Esophagus muscularis mucosa (tissue), 4 donors: ENCODE measurements around the gene AP2A1. TPM values are rescaled to one million over a fixed set of nuclear protein-coding genes. Genes with fewer than 3 reads are reported as not detected.

Source experiments
- DNase-seq: peaks from one replicate; pipeline ENCODE4 v3.0.0-alpha.2; 2017; ENCODE audit errors: extremely low spot score
- H3K27ac ChIP-seq, 4 donors: fragments of 200-600 bp; sonication (generic); replicated peaks in 1 of 4; 1 replicate in 3 of 4; 2 replicates in 1 of 4; pipeline ENCODE4 v1.5.1; 2016 to 2019; ENCODE audit warnings: mild to moderate bottlenecking in 1 of 4
- H3K27me3 ChIP-seq, 4 donors: fragments of 200-600 bp; sonication (generic); one replicate each; pipeline versions ENCODE4 v1.5.1 to v1.6.0; 2016 to 2019
- H3K36me3 ChIP-seq, 4 donors: fragments of 200-600 bp; sonication (generic); one replicate each; pipeline ENCODE4 v1.5.1; 2016 to 2019
- H3K4me1 ChIP-seq, 4 donors: fragments of 200-600 bp; sonication (generic); one replicate each; pipeline ENCODE4 v1.5.1; 2016 to 2019
- H3K4me3 ChIP-seq, 4 donors: fragments of 200-600 bp; sonication (generic); 1 replicate in 2 of 4; 2 replicates in 2 of 4; pipeline ENCODE4 v1.5.1; 2016 to 2019; ENCODE audit warnings: mild to moderate bottlenecking in 4 of 4, moderate library complexity in 1 of 4
- H3K9me3 ChIP-seq, 4 donors: fragments of 200-600 bp; sonication (generic); 1 replicate in 3 of 4; 2 replicates in 1 of 4; pipeline ENCODE4 v1.5.1; 2016 to 2019
- CTCF ChIP-seq, 3 experiments: fragments of 200-600 bp in 2 of 3; fragments of 450-650 bp in 1 of 3; sonication (generic) in 2 of 3; IDR thresholded peaks; one replicate each; pipeline ENCODE4 v1.5.1; 2017 to 2019; ENCODE audit warnings: antibody characterized with exemption in 3 of 3, mild to moderate bottlenecking in 2 of 3, moderate library complexity in 1 of 3
- EP300 ChIP-seq: sonication (generic); formaldehyde crosslinking; IDR thresholded peaks from one replicate; pipeline ENCODE4 v1.6.1; 2017; ENCODE audit warnings: antibody characterized with exemption
- POLR2A ChIP-seq: fragments of 450-650 bp; IDR thresholded peaks from one replicate; pipeline ENCODE4 v1.6.1; 2017; ENCODE audit warnings: antibody characterized with exemption, moderate library complexity, mild to moderate bottlenecking, low read depth
- POLR2AphosphoS5 ChIP-seq, 2 donors: sonication (generic); formaldehyde crosslinking; IDR thresholded peaks; one replicate each; pipeline ENCODE4 v1.6.1; 2017; ENCODE audit warnings: antibody characterized with exemption in 2 of 2
- WGBS: methylation state at CpG from one replicate; pipeline ENCODE4 v1.1.5; 2018; 5-methylcytosine and 5-hydroxymethylcytosine counted together
- intact Hi-C: fragments of 100-400 bp; cut with DNase I; formaldehyde crosslinking; loops from one replicate; pipeline ENCODE4 v1.15.1; 2023
- small RNA-seq, 3 donors: library from RNA; depleted of rRNA; stranded (forward); fragments of <200 nt; gene quantifications; one replicate each; pipeline ENCODE3, GENCODE V24; 2016
- total RNA-seq, 4 donors: library from RNA; depleted of rRNA; stranded (reverse); fragments of >200 nt; gene quantifications; one replicate each; pipeline versions ENCODE4 v1.1.0 to v1.2.1, GENCODE V29; 2016

The AP2A1 gene
- total RNA-seq, 4 donors from 2014 or later, result 56.9 to 114 (median 87.8) TPM

- Histone ChIP-seq H3K9me3 (no peaks in the 10 kb centered on the region), H3K27me3 (no peaks in the 10 kb centered on the region), H3K4me1 (peaks cover 20 to 50% (median 46%) of the 10 kb centered on the region in 4 donors), H3K27ac (no peak overlapping the region), H3K36me3 (peaks cover 25 to 75% (median 74%) of the 10 kb centered on the region in 4 donors), H3K4me3 (no peak overlapping the region)
- intact Hi-C loops, result no loop called here
- TF ChIP-seq CTCF (IDR thresholded peaks at IDR 0.05) (no peak), POLR2AphosphoS5 (IDR thresholded peaks at IDR 0.05) (no peak), POLR2A (no peak), EP300 (no peak)
- 90% methylated on average over 7 of the region's 18 CpGs for WGBS
- no peak for DNase-seq
Measured at GRCh38 chr19:49856574-49857021, 89.8 kb downstream of the AP2A1 start.

Small RNAs within 50 kb of the gene (small RNA-seq; reads per million reads assigned to genes)
- gene MIR4749 (0 to 0.08 (median 0) reads per million in 3 donors), gene MIR6799 (0 reads per million in 3 donors), gene RNU6-841P (0 reads per million in 3 donors)

Other genes with a start within 250 kb of the AP2A1 start
- 10 to 100 TPM in 3 of 4 donors, 1 to 10 TPM in 1; 9.8 to 22.4 (median 18.0) TPM for gene RCN3, start 239.0 kb upstream of the AP2A1 start, total RNA-seq
- 10 to 100 TPM; 51.0 to 71.6 (median 59.2) TPM for gene NOSIP, start 186.4 kb upstream of the AP2A1 start, total RNA-seq
- 1 to 10 TPM in 2 of 4 donors, under 1 TPM in 1, not detected in 1; 0.17 to 2.5 (median 1.6) TPM for gene PRRG2, start 185.7 kb upstream of the AP2A1 start, total RNA-seq
- 10 to 100 TPM in 3 of 4 donors, 1 to 10 TPM in 1; 9.4 to 29.1 (median 16.3) TPM for gene PRR12, start 175.8 kb upstream of the AP2A1 start, total RNA-seq
- gene RRAS, start 126.9 kb upstream of the AP2A1 start, total RNA-seq, result 100 to 1,000 TPM; 134 to 205 (median 187) TPM
- gene SCAF1, start 124.8 kb upstream of the AP2A1 start, total RNA-seq, result 10 to 100 TPM; 19.2 to 50.9 (median 30.9) TPM
- gene IRF3, start 101.1 kb upstream of the AP2A1 start, total RNA-seq, result 10 to 100 TPM; 38.8 to 61.7 (median 56.7) TPM
- 1 to 10 TPM; 4.2 to 9.9 (median 6.0) TPM for gene BCL2L12, start 101.1 kb upstream of the AP2A1 start, total RNA-seq
- 100 to 1,000 TPM; 102 to 191 (median 144) TPM for gene PRMT1, start 89.7 kb upstream of the AP2A1 start, total RNA-seq
- gene ADM5, start 77.4 kb upstream of the AP2A1 start, total RNA-seq, result 1 to 10 TPM in 3 of 4 donors, under 1 TPM in 1; 0.83 to 4.1 (median 2.5) TPM
- 1 to 10 TPM; 2.7 to 6.6 (median 3.9) TPM for gene CPT1C, start 75.9 kb upstream of the AP2A1 start, total RNA-seq
- under 1 TPM in 1 of 4 donors, not detected in 3; 0.57 TPM for gene TSKS, start 3.7 kb upstream of the AP2A1 start, total RNA-seq
- 10 to 100 TPM; 14.1 to 38.0 (median 23.4) TPM for gene FUZ, start 46.3 kb downstream of the AP2A1 start, total RNA-seq
- 10 to 100 TPM; 22.5 to 36.0 (median 34.1) TPM for gene MED25, start 51.3 kb downstream of the AP2A1 start, total RNA-seq
- gene PTOV1, start 84.2 kb downstream of the AP2A1 start, total RNA-seq, result 100 to 1,000 TPM in 1 of 4 donors, 10 to 100 TPM in 3; 60.5 to 102 (median 84.4) TPM
- gene PNKP, start 100.6 kb downstream of the AP2A1 start, total RNA-seq, result 10 to 100 TPM; 21.4 to 43.7 (median 27.8) TPM
- gene AKT1S1, start 110.4 kb downstream of the AP2A1 start, total RNA-seq, result 10 to 100 TPM; 15.4 to 30.6 (median 21.9) TPM
- 10 to 100 TPM; 35.1 to 60.9 (median 44.0) TPM for gene TBC1D17, start 110.7 kb downstream of the AP2A1 start, total RNA-seq
- under 1 TPM in 2 of 4 donors, not detected in 2; 0.34 to 0.50 TPM for gene IL4I1, start 129.9 kb downstream of the AP2A1 start, total RNA-seq
- gene ATF5, start 162.2 kb downstream of the AP2A1 start, total RNA-seq, result 10 to 100 TPM; 12.0 to 22.0 (median 14.4) TPM
- gene NUP62, start 162.5 kb downstream of the AP2A1 start, total RNA-seq, result 10 to 100 TPM; 27.0 to 44.3 (median 35.9) TPM
- 1 to 10 TPM in 2 of 4 donors, under 1 TPM in 2; 0.50 to 2.9 (median 1.4) TPM for gene SIGLEC11, start 194.2 kb downstream of the AP2A1 start, total RNA-seq